Motor neuron (in vitro differentiated cells): ENCODE results near the gene MBTPS1. TPM values are rescaled to one million over a fixed set of nuclear protein-coding genes. Genes with fewer than 3 reads are reported as not detected.
A peak's percentile ranks its signal among the peaks of the same experiment; 100 is the strongest.

ENCODE experiments used
- ATAC-seq, 8 experiments: fragments of 200-7000 bp; cut with Tn5 transposase; replicated peaks in 6 of 8; 2 replicates each; pipeline ENCODE4 v1.8.0; 2021; ENCODE audit warnings: mild to moderate bottlenecking in 8 of 8, moderate library complexity in 8 of 8
- H3K27ac ChIP-seq, 2 donors: fragments of 250-450 bp; sonication (Bioruptor Pico); 2 replicates each; pipeline ENCODE4 v1.9.0; 2021; ENCODE audit warnings: antibody characterized with exemption in 2 of 2, mild to moderate bottlenecking in 2 of 2, moderate library complexity in 1 of 2
- H3K4me1 ChIP-seq, 2 donors: fragments of 250-450 bp; sonication (Bioruptor Pico); replicated peaks in 1 of 2; 2 replicates each; pipeline ENCODE4 v1.6.1; 2021; ENCODE audit warnings: antibody characterized with exemption in 2 of 2, mild to moderate bottlenecking in 2 of 2, moderate library complexity in 1 of 2
- H3K4me3 ChIP-seq, 5 donors: fragments of 250-450 bp; sonication (Bioruptor Pico); 2 replicates each; pipeline ENCODE4 v1.9.0; 2021; ENCODE audit warnings: antibody characterized with exemption in 5 of 5, mild to moderate bottlenecking in 5 of 5, moderate library complexity in 4 of 5
- WGBS, 10 experiments: fragments of 450-650 bp; shearing (Covaris generic); methylation state at CpG; one replicate each; pipeline ENCODE4 v1.0.0; 2022; 5-methylcytosine and 5-hydroxymethylcytosine counted together
- in situ Hi-C, 9 experiments: fragments of 400-800 bp; cut with MboI; loops; one replicate each; pipeline ENCODE4 v1.15.0; 2021; ENCODE audit warnings: low sequenced_read_pairs in 9 of 9, low pct_unique_long_range_greater_than_20kb in 2 of 9; ENCODE audit not compliant: unreplicated experiment in 9 of 9
- total RNA-seq, 8 experiments: library from RNA; unstranded; fragments of 300-600 nt; gene quantifications; 2 replicates each; pipeline versions ENCODE4 v1.2.3 to v1.2.4, GENCODE V29; 2022

The MBTPS1 gene
- total RNA-seq, 8 experiments from 2014 or later = 42.5 to 166 (median 62.3) TPM

- no peak overlapping the region for H3K4me3 ChIP-seq
- in situ Hi-C loops = no loop called here
- WGBS, 10 experiments = 39 to 100% (median 79%) methylated on average over 2 to 3 of the region's 3 CpGs; no CpG with 5 or more reads in 4 of the 10 experiments
- no peak overlapping the region for H3K27ac ChIP-seq
- ATAC-seq = no peak
- peaks cover 3 to 6% of the 10 kb centered on the region in 2 donors for H3K4me1 ChIP-seq
Observed at GRCh38 chr16:84036131-84036530, 80.6 kb downstream of the MBTPS1 start.

- in situ Hi-C loops = no loop called here
Observed at GRCh38 chr16:84034516-84034915, 82.2 kb downstream of the MBTPS1 start.

GRCh38 chr16:84033251-84034195 lies 83.2 kb downstream of the MBTPS1 start:
- ATAC-seq = no peak
- WGBS, 10 experiments = 20 to 100% (median 80%) methylated on average over 1 to 8 of the region's 25 CpGs; no CpG with 5 or more reads in 2 of the 10 experiments
- in situ Hi-C loops = no loop called here
- Histone ChIP-seq H3K4me1 (peaks cover 1 to 3% of the 10 kb centered on the region in 2 donors), H3K27ac (no peak overlapping the region), H3K4me3 (no peak overlapping the region)

More at GRCh38 chr16:84034516-84034915, 82.2 kb downstream of the MBTPS1 start:
- H3K4me1 ChIP-seq = peaks cover 3 to 6% of the 10 kb centered on the region in 2 donors
- no peak overlapping the region for H3K27ac ChIP-seq
- 47 to 90% (median 79%) methylated on average over 2 to 4 of the region's 12 CpGs; no CpG with 5 or more reads in 5 of the 10 experiments for WGBS, 10 experiments
- ATAC-seq = no peak
- no peak overlapping the region for H3K4me3 ChIP-seq

- Histone ChIP-seq H3K27ac (no peak overlapping the region), H3K4me1 (peaks cover 5 to 7% of the 10 kb centered on the region in 2 donors), H3K4me3 (no peak overlapping the region)
- in situ Hi-C loops = no loop called here
- 20 to 63% (median 47%) methylated on average over 1 to 8 of the region's 15 CpGs; no CpG with 5 or more reads in 7 of the 10 experiments for WGBS, 10 experiments
- ATAC-seq = peak in 5 of 8 experiments; percentile 30 to 75 (median 69)
Observed at GRCh38 chr16:84032458-84033178, 84.1 kb downstream of the MBTPS1 start.

- 81 to 100% (median 92%) methylated on average over 2 to 7 of the region's 17 CpGs; no CpG with 5 or more reads in 5 of the 10 experiments for WGBS, 10 experiments
- in situ Hi-C loops = no loop called here
- H3K27ac ChIP-seq = no peak overlapping the region
- ATAC-seq = no peak
- peaks cover 13 to 15% of the 10 kb centered on the region in 2 donors for H3K4me1 ChIP-seq
- no peak overlapping the region for H3K4me3 ChIP-seq
Observed at GRCh38 chr16:84031556-84031955, 85.2 kb downstream of the MBTPS1 start.

DNA sequence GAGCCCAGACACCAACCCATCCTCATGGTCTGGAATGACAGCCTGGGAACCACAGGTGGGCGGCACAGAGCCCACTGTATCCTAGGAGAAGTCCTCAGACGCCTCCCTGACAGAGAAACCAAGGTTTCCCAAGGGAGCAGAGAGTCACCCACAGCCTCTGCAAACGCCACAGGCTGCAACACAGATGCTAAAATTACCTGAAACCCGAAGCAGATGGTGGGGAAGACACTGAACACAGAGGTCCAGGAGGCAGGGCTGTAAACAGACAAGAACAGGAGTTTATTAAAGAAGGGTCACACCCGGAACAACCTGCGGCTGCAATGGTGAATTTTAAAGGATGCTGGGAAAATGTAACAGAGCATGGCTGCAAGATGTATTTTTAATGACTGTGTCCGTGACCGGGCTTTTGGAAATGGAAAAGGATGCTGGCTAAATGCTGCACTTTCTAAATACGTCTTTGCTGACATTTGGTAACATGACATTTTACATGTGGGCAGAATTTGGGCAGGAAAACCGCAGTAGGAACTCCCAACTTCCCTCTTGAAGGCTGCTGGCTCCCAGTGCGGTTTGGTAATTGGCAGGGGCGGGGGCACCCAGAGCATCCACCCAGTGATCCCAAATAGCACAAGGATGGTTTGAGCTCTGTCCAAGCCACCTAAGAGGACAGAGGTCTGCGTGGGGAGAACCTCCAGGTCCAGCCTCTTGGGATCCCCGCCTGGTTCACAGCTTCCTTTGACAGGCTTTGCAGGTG lies 87.3 kb downstream of the MBTPS1 start:
- ATAC-seq = no peak
- Histone ChIP-seq H3K4me1 (peaks cover 13 to 15% of the 10 kb centered on the region in 2 donors), H3K27ac (no peak overlapping the region), H3K4me3 (no peak overlapping the region)
- 55 to 93% (median 79%) methylated on average over 1 to 11 of the region's 14 CpGs; no CpG with 5 or more reads in 1 of the 10 experiments for WGBS, 10 experiments
- in situ Hi-C loops = no loop called here

DNA sequence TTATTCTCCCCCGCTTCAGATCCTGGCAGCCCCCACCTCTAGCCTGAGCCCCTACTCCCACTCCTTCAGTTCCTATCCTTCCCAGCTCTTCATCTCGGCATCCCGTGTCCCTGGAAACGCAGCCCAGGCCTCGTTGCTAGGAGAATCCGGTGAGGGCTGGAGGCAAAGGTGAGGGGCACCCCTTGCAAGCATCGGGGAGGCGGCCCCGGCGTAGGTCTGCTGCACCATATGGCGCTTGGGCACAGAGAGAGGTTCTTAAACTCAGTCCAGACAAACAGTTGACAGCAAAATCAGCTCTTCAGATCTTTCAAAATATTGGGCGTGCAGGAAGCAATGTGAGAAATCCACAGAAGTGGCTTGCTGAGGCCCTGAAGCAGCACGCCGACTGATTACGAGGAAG lies 89.1 kb downstream of the MBTPS1 start:
- peaks cover 15% of the 10 kb centered on the region in 2 donors for H3K4me1 ChIP-seq
- peak in 5 of 8 experiments; percentile 61 to 72 (median 67) for ATAC-seq
- in situ Hi-C loops = no loop called here
- WGBS, 10 experiments = 49 to 93% (median 65%) methylated on average over 2 to 12 of the region's 15 CpGs; no CpG with 5 or more reads in 4 of the 10 experiments
- no peak overlapping the region for H3K27ac ChIP-seq
- H3K4me3 ChIP-seq = no peak overlapping the region

DNA sequence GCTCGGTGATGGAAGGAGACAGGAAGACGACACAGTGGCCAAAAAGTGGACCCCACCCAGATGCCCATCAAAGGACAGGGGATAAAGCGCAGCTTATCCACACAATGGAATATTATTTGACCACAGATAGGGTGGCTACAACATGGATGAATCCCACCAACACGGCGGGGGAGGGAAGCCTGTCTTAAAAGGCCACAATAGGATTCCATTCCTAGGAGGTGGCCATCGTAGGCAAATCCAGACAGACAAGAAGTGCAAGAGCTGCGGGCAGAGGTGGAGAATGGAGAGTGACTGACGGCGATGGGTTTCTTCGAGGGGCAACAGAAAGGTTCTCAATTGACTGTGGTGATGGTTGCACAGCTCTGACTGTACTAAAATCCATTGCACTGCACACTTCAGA lies 90.1 kb downstream of the MBTPS1 start:
- Histone ChIP-seq H3K4me3 (no peak overlapping the region), H3K27ac (no peak overlapping the region), H3K4me1 (peaks cover 12 to 19% of the 10 kb centered on the region in 2 donors)
- in situ Hi-C loops = no loop called here
- ATAC-seq = no peak
- WGBS, 10 experiments = 78 to 100% (median 96%) methylated on average over 2 to 8 of the region's 10 CpGs; no CpG with 5 or more reads in 5 of the 10 experiments

GRCh38 chr16:84024854-84025253 lies 91.9 kb downstream of the MBTPS1 start:
- 0 to 100% (median 78%) methylated on average over 1 to 8 of the region's 9 CpGs; no CpG with 5 or more reads in 6 of the 10 experiments for WGBS, 10 experiments
- no peak overlapping the region for H3K4me3 ChIP-seq
- H3K27ac ChIP-seq = no peak overlapping the region
- peaks cover 12 to 19% of the 10 kb centered on the region in 2 donors for H3K4me1 ChIP-seq
- peak; percentile 36 to 97 (median 51) for ATAC-seq
- in situ Hi-C loops = no loop called here

- in situ Hi-C loops = no loop called here
- H3K27ac ChIP-seq = no peak overlapping the region
- WGBS, 10 experiments = 35 to 92% (median 70%) methylated on average over 1 to 9 of the region's 11 CpGs; no CpG with 5 or more reads in 3 of the 10 experiments
- H3K4me1 ChIP-seq = peaks cover 9 to 15% of the 10 kb centered on the region in 2 donors
- peak in 4 of 8 experiments; percentile 7 to 78 (median 76) for ATAC-seq
- H3K4me3 ChIP-seq = no peak overlapping the region
Observed at GRCh38 chr16:84022644-84023043, 94.1 kb downstream of the MBTPS1 start.

DNA sequence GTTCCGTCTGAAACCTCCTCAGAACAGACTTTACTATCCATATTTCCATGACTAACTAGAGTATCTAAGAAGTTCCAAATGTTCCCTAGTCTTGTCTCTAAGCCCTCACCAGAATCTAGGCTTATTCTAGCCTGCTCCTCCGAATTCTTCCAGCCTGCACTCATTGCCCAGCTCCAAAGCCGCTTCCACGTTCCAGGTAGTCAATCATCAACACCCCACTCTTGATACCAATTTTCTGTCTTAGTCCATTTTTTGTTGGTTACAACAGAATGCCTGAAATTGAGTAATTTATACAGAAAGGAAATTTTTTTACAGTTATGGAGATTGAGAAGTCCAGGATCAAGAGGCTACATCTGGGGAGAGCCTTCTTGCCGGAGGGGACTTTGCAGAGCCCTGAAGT lies 95.3 kb downstream of the MBTPS1 start:
- peaks cover 0 to 7% of the 10 kb centered on the region in 2 donors for H3K4me1 ChIP-seq
- 57 to 100% (median 86%) methylated on average over 1 to 5 of the region's 5 CpGs for WGBS, 10 experiments
- no peak for ATAC-seq
- no peak overlapping the region for H3K27ac ChIP-seq
- in situ Hi-C loops = no loop called here
- no peak overlapping the region for H3K4me3 ChIP-seq

DNA sequence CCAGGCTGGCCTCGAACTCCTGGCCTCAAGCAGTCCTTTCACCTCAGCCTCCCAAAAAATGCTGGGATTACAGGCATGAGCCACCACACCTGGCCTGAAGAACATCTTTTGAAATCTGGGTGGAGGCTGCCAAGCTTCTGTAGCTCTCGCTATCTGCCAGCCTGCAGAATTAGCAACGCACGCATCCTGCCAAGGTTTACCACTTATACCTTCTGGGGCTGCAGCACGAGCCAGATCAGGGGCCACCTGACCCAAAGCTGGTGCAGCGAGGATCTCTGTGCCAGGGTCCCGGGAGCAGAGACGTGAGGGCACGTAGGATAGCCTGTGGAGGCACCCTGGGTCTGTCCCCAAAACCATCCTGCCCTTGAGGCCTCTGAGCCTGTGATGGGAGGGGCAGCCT lies 96.4 kb downstream of the MBTPS1 start:
- no peak overlapping the region for H3K27ac ChIP-seq
- peaks cover 0 to 7% of the 10 kb centered on the region in 2 donors for H3K4me1 ChIP-seq
- H3K4me3 ChIP-seq = no peak overlapping the region
- WGBS, 10 experiments = 89 to 100% (median 98%) methylated on average over 2 to 4 of the region's 9 CpGs; no CpG with 5 or more reads in 6 of the 10 experiments
- ATAC-seq = no peak
- in situ Hi-C loops = no loop called here
